ENCODE measurements around the gene CDKN2B. TPM values are rescaled to one million over a fixed set of nuclear protein-coding genes. Genes with fewer than 3 reads are reported as not detected.

Gene CDKN2B
- total and polyA plus RNA-seq, 2 experiments from 2014 or later = 0.29 to 0.83 TPM

- TF ChIP-seq ZNF462 (CRISPR knock-in tag; IDR thresholded peaks at IDR 0.05) = no peak
- TF ChIP-seq JUNB (IDR thresholded peaks at IDR 0.05; ENCODE audit: unreplicated experiment) = no peak
- TF ChIP-seq NANOG (IDR thresholded peaks at IDR 0.05; ENCODE audit: borderline replicate concordance) = no peak
- no peak for TF ChIP-seq STAT1 (IDR thresholded peaks at IDR 0.05; ENCODE audit: unreplicated experiment)
- no peak for TF ChIP-seq ZNF114 (CRISPR knock-in tag; IDR thresholded peaks at IDR 0.05)
- TF ChIP-seq POLR2AphosphoS5 (IDR thresholded peaks at IDR 0.05; ENCODE audit: low read depth) = no peak
- no peak for TF ChIP-seq REST (IDR thresholded peaks at IDR 0.05; ENCODE audit: unreplicated experiment)
- TF ChIP-seq CREB1 (CRISPR knock-in tag; IDR thresholded peaks at IDR 0.05; ENCODE audit: low read depth) = no peak
- TF ChIP-seq ETS1 (IDR thresholded peaks at IDR 0.05) = no peak
- no peak for TF ChIP-seq EZH2phosphoT487 (IDR thresholded peaks at IDR 0.05; ENCODE audit: unreplicated experiment)
These were observed 35.5 kb upstream of the CDKN2B start (continued) for GRCh38 chr9:22044583-22044982.
